Measurements from ENCODE around the gene SDR39U1.
A peak's percentile ranks its signal among the peaks of the same experiment; 100 is the strongest.

The SDR39U1 gene

DNA sequence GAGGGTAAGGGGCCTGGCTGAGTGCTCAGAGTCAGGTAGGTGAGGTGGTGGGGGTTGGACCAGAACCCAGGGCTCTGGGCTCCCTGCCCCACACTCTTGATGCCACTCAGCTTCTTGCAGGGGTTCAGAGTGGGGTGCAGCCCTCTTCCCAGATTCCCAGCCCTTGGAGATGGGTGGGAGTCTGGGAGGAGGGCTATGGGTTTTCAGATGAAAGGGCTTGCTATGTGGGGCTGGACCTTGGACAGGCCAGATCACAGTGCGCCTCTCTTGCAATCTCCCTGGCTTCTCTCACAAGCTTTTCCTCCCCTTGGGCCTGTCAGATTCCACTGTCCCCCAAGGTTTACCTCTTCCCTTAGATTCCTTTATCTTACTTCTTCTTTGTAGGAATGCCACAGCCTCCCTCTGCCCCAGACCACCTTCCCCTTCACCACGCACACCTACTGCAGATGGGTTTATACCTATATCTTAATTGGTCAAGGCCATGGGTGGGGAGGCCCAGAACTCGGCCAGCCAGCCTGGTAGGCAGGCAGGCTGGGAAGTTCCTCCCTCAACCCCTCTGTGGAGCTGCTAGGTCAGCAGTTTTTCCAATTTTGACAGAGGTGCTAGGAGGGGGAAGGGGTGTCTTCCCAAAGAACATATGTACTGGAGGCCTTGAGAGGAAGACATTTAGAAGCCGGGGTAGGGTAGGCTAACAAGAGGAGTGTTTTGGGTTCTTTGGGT is 42.4 kb downstream of the SDR39U1 start:
- intact Hi-C loops (cut with DNase I) = no loop called here
- DNase-seq = peak in 4 of 42 donors; percentile 15 to 30 (median 20)

DNA sequence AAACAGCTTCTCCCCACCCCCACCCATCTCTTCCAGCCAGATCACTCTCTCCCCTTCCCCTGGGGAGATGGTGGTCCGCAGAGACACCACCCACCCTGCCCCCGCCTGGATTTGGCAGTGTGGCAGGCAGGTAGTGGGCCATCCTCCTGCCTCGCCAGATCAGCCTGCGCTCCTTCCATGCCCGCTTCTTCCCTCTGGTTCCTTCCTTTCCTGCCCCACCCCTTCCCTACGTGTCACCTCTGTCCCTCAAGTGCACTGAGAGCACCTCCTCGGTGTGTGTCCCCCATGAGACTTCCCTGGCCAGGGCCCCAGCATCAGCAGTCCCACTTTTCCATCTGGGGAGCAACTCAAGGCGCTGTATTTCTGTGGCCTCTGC is 43.1 kb downstream of the SDR39U1 start:
- DNase-seq = peak in 2 of 42 donors; percentile 24 to 27
- intact Hi-C loops (cut with DNase I) = no loop called here

DNA sequence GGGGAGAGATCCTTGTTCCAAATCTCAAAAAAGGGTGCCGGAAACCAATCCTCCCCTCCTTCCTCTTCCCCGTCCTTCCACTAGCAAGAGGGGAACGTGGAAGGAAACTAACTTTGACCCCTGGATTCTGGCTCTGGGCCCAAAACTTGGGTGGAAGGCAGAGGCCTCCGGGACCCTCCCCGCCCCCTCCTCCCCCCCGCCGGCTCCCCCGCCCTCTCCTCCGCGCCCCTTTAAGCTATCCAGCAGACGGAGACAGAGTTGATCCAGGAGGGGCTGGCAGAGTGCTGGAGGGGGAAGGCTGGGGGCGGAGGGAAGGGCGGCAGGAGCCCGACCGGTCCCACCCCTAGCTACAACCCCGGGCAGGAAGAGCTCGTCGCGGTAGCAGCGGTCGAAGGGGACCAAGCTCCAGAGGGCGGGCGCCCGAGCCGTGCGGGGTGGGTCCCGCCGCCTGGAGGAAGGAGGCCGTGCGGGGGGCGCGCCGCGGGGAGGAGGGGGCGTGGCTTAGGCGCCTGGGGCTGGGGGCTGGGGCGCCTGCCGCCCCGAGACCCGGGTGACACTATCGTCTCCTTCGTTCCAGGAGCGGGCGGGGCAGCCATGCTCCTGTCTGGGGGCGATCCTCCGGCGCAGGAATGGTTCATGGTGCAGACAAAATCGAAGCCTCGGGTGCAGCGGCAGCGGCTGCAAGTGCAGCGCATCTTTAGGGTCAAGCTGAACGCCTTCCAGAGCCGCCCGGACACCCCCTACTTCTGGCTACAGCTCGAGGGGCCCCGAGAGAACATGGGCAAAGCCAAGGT is 43.7 kb downstream of the SDR39U1 start, which contains the start of gene NYNRIN:
Gene NYNRIN, plus strand, starts transcription at position 351 of the 794 bp plus-strand sequence. Its CDS starts 244 bp downstream, at position 595.
- intact Hi-C loops (cut with DNase I) = no loop called here
- peak in 29 of 42 donors; percentile 2 to 62 (median 32) for DNase-seq

DNA sequence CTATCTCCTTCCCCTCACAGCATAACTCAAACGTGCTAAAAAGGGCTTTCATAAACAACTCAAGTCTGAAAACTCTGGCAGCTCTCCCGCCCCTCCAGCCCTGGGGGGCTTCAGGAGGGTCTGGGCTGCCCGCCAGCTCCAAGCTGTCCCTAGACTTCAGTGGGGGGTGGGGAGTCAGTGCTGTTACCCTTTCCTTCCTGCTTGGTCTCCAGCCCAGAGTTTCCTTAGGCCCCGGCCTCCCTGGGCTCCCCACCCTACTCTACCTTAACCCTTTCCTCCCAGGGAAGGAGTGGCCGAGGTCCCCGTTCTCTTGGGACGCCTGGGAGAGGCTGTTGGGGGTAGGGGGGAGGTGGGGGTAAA is 44.3 kb downstream of the SDR39U1 start:
- peak in 1 of 42 donors; percentile 27 for DNase-seq
- intact Hi-C loops (cut with DNase I) = no loop called here

DNA sequence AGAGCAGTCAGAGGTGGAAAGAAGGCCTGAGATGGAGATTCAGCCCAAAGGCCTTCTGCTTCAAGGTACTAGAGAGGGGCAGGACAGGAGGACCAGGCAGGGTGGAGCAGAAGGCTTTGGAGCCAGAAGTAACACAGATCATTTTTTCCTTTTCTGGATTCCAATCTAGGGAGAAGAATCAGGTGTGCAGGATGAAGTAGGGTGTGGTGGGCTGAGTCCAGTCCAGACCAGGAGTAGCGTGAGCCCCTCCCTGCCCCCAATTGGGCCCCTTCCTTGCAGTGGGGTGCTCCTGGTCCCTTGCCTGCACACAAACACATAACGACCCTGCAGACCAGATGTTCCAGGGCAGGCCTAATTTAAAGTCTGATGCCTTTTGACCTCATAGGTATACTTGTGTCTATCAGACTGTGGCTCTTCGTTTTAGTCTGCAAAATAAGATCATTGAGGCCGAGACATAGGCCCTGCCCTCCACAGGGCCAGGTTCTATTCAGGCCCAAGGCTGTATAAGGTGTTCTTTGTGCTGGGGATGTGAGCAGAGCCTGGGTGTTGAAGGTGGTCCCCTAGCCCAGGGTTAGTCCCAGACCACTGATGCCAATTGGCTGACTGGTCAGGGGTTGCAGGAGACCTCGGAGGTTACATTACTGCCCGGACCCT is 44.8 kb downstream of the SDR39U1 start:
- intact Hi-C loops (cut with DNase I) = no loop called here
- no peak for DNase-seq

DNA sequence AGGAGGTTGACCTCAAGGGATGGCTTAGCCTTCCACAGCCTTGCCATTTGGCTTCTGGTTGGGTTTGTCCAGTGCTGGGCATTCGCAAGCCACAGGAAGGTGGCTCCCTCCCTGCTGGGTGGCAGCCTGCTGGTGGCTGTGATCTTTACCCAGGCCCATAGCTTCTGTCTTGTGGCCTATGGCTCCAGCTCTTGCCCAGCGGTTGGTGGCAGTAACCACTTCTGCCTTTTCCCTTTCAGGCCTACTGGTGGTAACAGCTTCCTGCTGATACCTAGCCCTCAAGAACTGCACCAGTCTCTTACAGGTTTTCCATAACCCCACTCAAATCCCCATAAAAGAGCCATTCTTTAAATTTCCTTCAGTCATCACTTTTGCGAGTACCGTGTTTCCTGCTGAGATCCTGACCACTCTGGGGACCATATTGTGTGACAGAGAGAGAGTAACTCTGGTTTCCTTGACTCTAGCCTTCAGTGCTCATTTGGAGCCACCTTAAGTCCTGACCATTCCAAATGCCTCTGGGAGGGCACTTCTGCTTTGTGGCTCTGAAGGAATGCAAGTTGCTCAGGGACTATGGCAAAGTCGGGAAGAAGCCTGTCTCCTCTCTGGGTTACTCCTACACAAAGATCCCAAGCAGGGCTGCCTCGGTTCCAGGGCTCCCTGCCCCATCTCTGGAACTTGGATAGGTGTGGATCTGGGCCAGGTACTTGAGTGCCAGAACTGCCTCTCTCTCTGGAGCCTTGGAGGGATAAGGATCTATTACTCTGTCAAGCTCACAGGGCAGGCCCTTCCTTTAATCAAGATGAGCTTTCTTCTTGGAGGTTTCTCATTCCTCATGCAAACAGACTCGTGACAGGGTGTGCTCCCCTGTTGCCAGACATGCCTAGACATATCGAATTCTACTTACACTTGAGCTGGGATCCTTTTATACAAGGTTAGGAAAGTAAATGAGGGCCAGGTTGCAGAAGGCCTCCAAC is 46.7 kb downstream of the SDR39U1 start:
- DNase-seq = peak in 4 of 42 donors; percentile 6 to 28 (median 11)
- intact Hi-C loops (cut with DNase I) = no loop called here

DNA sequence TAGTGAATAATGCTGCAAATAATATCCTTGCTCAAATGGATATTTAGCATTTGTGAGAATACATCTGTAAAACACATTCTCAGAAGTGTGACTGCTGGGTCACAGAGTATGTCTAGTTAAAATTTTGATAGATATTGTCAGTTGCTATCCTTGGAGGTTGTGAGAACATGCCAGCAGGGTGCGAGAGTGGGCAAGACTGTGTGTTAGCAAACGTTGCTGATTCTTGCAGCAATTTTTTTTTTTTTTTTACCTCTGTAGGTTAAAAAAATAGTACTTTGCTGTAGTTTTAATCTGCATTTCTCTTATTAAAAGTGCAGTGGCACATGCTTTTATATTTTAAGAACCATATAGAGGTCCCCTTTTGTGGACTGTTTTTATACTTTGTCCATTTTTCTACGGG is 48.3 kb downstream of the SDR39U1 start:
- peak in 3 of 42 donors; percentile 5 to 26 (median 11) for DNase-seq
- intact Hi-C loops (cut with DNase I) = no loop called here

DNA sequence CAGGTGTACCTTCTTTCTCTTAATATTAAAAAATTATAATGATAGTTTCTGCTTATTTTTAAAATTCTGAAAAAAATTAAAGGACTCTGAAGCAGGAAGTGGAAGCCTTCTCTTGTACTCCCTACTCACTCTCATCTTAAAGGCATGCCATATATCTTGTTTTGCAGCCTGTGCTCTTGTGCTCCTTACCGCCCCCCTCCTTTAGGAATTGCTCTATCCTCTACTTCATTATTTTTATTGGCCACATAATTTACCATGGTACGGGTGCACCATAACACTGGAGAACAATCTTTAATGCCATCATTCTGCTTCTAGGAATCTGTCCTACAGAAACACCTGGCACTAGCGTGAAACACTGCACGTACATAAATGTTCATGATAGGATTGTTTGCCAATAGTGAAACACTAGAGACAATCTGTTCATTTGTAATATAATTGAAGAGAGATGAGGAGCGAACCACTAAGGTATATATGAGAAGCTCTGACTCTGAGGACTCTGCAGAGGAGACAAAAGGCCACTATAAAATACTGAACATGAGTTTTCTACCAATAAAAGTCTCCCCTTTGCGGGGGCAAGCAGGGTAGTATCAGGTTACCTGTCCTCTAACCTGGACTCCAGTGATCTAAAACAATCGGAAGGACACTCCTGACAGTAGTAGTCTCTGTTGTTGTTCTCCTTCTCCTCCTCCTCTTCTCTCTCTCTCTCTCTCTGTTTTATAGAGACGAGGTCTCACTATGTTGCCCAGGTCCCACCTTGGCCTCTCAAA is 50.1 kb downstream of the SDR39U1 start:
- no peak for DNase-seq
- intact Hi-C loops (cut with DNase I) = no loop called here

DNA sequence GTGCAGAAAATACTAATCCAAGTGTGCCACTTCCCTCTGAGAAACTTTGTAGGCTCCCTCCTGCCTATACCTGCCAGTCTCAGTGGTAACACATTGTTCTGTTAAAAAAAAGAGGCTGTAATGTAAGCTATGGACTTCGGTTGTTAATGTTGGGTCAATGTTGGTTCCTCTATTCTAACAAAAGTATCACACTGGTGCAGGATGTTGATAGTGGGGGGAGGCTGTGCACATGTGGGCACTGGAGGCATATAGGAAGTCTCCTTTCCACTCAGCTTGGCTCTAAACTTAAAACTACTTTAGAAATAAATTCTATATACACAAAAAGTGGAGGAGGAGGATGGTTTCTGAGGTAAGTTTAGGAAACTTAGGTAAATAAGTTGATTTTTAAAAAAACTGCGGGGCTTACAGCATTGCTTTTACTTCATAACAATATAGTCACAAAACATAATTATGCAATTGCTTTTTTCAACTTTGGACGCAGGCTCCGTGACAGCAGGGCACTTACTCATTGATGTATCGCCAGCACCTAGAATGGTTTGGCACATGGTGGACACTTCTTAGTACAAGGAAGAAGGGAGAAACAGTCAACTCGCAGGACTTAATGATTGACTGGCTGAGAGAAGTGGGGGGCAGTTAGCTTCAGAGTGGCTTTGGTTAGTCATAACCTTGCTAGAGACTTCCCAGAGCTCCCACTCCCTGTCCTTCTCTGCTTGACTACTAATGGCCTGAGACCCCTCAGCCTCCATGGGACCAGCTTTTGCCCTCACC is 51.7 kb downstream of the SDR39U1 start:
- intact Hi-C loops (cut with DNase I) = no loop called here
- peak in 1 of 42 donors; percentile 7 for DNase-seq

All from head of caudate nucleus (tissue), 42 donors.